H9 (cell line): Measurements from ENCODE around the gene FUT8. TPM values are rescaled to one million over a fixed set of nuclear protein-coding genes. Genes with fewer than 3 reads are reported as not detected.

Source experiments
- DNase-seq: peaks from one replicate; pipeline ENCODE4 v3.0.0-alpha.2; 2017
- H2AFZ ChIP-seq: one replicate; pipeline ENCODE4 v1.6.1; 2013; ENCODE audit warnings: mild to moderate bottlenecking, low read length, control low read depth, moderate library complexity
- H2AK5ac ChIP-seq: 2 replicates; pipeline ENCODE4 v1.6.1; 2013; ENCODE audit warnings: low read length, control low read depth, mixed read lengths; ENCODE audit not compliant: insufficient read length
- H2BK120ac ChIP-seq: one replicate; pipeline ENCODE4 v1.6.1; 2013; ENCODE audit warnings: low read depth, mild to moderate bottlenecking, low read length, control low read depth, inconsistent platforms; ENCODE audit not compliant: poor library complexity, severe bottlenecking
- H2BK12ac ChIP-seq: 2 replicates; pipeline ENCODE4 v1.6.1; 2013; ENCODE audit warnings: low read length, control low read depth, mixed read lengths, low read depth; ENCODE audit not compliant: insufficient read length
- H2BK15ac ChIP-seq: 2 replicates; pipeline ENCODE4 v1.6.1; 2013; ENCODE audit warnings: low read depth, low read length, control low read depth
- H2BK20ac ChIP-seq: one replicate; pipeline ENCODE4 v1.6.1; 2013; ENCODE audit warnings: low read depth, mild to moderate bottlenecking, low read length, control low read depth, inconsistent platforms; ENCODE audit not compliant: poor library complexity, severe bottlenecking
- H2BK5ac ChIP-seq: 2 replicates; pipeline ENCODE4 v1.6.1; 2013; ENCODE audit warnings: low read length, control low read depth, mixed read lengths; ENCODE audit not compliant: insufficient read length
- H3K14ac ChIP-seq: 2 replicates; pipeline ENCODE4 v1.6.1; 2013; ENCODE audit warnings: low read length, control low read depth; ENCODE audit not compliant: insufficient read depth
- H3K18ac ChIP-seq: 2 replicates; pipeline ENCODE4 v1.6.1; 2013; ENCODE audit warnings: low read depth, mild to moderate bottlenecking, mixed read lengths, low read length, control low read depth; ENCODE audit not compliant: insufficient read length
- H3K23ac ChIP-seq: 2 replicates; pipeline ENCODE4 v1.6.1; 2013; ENCODE audit warnings: low read length, control low read depth, mixed read lengths, low read depth; ENCODE audit not compliant: insufficient read length
- H3K23me2 ChIP-seq: 2 replicates; pipeline ENCODE4 v1.6.1; 2013; ENCODE audit warnings: low read depth, mild to moderate bottlenecking, mixed read lengths, low read length, control low read depth; ENCODE audit not compliant: insufficient read length, poor library complexity, severe bottlenecking
- H3K27ac ChIP-seq: 2 replicates; pipeline ENCODE4 v1.5.1; 2013; ENCODE audit warnings: low read length, control low read depth, mixed read lengths, low read depth; ENCODE audit not compliant: insufficient read length
- H3K27me3 ChIP-seq: 2 replicates; pipeline ENCODE4 v1.6.1; 2013; ENCODE audit warnings: low read length, control low read depth, inconsistent platforms; ENCODE audit not compliant: insufficient read depth
- H3K4ac ChIP-seq: 2 replicates; pipeline ENCODE4 v1.6.1; 2013; ENCODE audit warnings: low read depth, mild to moderate bottlenecking, control low read depth, inconsistent platforms, low read length, moderate library complexity
- H3K4me1 ChIP-seq: 2 replicates; pipeline ENCODE4 v1.6.1; 2013; ENCODE audit warnings: low read length, control low read depth, inconsistent platforms; ENCODE audit not compliant: insufficient read depth
- H3K4me2 ChIP-seq: 2 replicates; pipeline ENCODE4 v1.6.1; 2013; ENCODE audit warnings: low read length, control low read depth, mixed read lengths; ENCODE audit not compliant: insufficient read length, insufficient read depth
- H3K56ac ChIP-seq: 2 replicates; pipeline ENCODE4 v1.6.1; 2013; ENCODE audit warnings: low read depth, mild to moderate bottlenecking, mixed read lengths, low read length, control low read depth; ENCODE audit not compliant: insufficient read length
- H3K79me1 ChIP-seq: 2 replicates; pipeline ENCODE4 v1.6.1; 2013; ENCODE audit warnings: low read depth, mild to moderate bottlenecking, moderate library complexity, low read length, control low read depth, inconsistent platforms; ENCODE audit not compliant: insufficient read depth, poor library complexity, severe bottlenecking
- H3K79me2 ChIP-seq: 2 replicates; pipeline ENCODE4 v1.6.1; 2013; ENCODE audit warnings: low read length, control low read depth, inconsistent platforms; ENCODE audit not compliant: insufficient read depth
- H3K9ac ChIP-seq: 2 replicates; pipeline ENCODE4 v1.6.1; 2013; ENCODE audit warnings: low read length, control low read depth, mixed read lengths; ENCODE audit not compliant: insufficient read length; ENCODE audit errors: extremely low read depth
- H3K9me3 ChIP-seq: one replicate; pipeline ENCODE4 v1.6.1; 2013; ENCODE audit warnings: low read depth, low read length, inconsistent platforms; ENCODE audit not compliant: control insufficient read depth
- H3T11ph ChIP-seq: one replicate; pipeline ENCODE4 v1.6.1; 2013; ENCODE audit warnings: mild to moderate bottlenecking, low read length, control low read depth, inconsistent platforms
- H4K20me1 ChIP-seq: one replicate; pipeline ENCODE4 v1.6.1; 2013; ENCODE audit not compliant: control insufficient read depth, insufficient read length, insufficient read depth
- H4K5ac ChIP-seq: 2 replicates; pipeline ENCODE4 v1.6.1; 2013; ENCODE audit warnings: low read depth, mild to moderate bottlenecking, mixed read lengths, low read length, control low read depth; ENCODE audit not compliant: insufficient read length
- H4K8ac ChIP-seq: replicated peaks from 2 replicates; pipeline ENCODE4 v1.6.1; 2013; ENCODE audit warnings: low read length, control low read depth, mixed read lengths, low read depth; ENCODE audit not compliant: insufficient read length
- H4K91ac ChIP-seq: 2 replicates; pipeline ENCODE4 v1.6.1; 2013; ENCODE audit warnings: low read depth, mild to moderate bottlenecking, moderate library complexity, mixed read lengths, low read length, control low read depth; ENCODE audit not compliant: insufficient read length
- H3K27ac Mint-ChIP-seq, 3 experiments: 2 replicates in 2 of 3; 3 replicates in 1 of 3; pipeline ENCODE4 v1.8.0; 2020 to 2021; ENCODE audit warnings: mixed read lengths in 3 of 3, mild to moderate bottlenecking in 1 of 3, moderate library complexity in 1 of 3
- H3K27me3 Mint-ChIP-seq: 2 replicates; pipeline ENCODE4 v1.8.0; 2021; ENCODE audit warnings: low read depth, mild to moderate bottlenecking, moderate library complexity, mixed read lengths
- H3K36me3 Mint-ChIP-seq, 3 experiments: 2 replicates in 2 of 3; 3 replicates in 1 of 3; pipeline ENCODE4 v1.8.0; 2020 to 2021; ENCODE audit warnings: low read depth in 3 of 3, mixed read lengths in 3 of 3; ENCODE audit not compliant: insufficient read depth in 1 of 3
- H3K4me1 Mint-ChIP-seq, 2 experiments: 2 replicates each; pipeline ENCODE4 v1.8.0; 2020; ENCODE audit warnings: mixed read lengths in 2 of 2
- H3K4me3 Mint-ChIP-seq, 2 experiments: 2 replicates in 1 of 2; 3 replicates in 1 of 2; pipeline ENCODE4 v1.8.0; 2020 to 2021; ENCODE audit warnings: mild to moderate bottlenecking in 2 of 2, mixed read lengths in 2 of 2, moderate library complexity in 1 of 2
- H3K9me3 Mint-ChIP-seq, 2 experiments: 2 replicates in 1 of 2; 3 replicates in 1 of 2; pipeline ENCODE4 v1.8.0; 2020; ENCODE audit warnings: mild to moderate bottlenecking in 2 of 2, mixed read lengths in 2 of 2, moderate library complexity in 1 of 2
- WGBS: extraction: QIAGEN DNeasy Blood & Tissue Kit; methylation state at CpG from one replicate; pipeline ENCODE4 v1.1.7; 2013; ENCODE audit warnings: missing lambda C conversion rate, low lambda C conversion rate, mixed read lengths; ENCODE audit not compliant: insufficient read length; ENCODE audit errors: extremely low coverage; 5-methylcytosine and 5-hydroxymethylcytosine counted together
- microRNA-seq: library from miRNA; unstranded; fragments of <30 nt; microRNA quantifications from one replicate; pipeline ENCODE4, GENCODE V29; 2020; ENCODE audit warnings: borderline microRNAs expressed
- total RNA-seq: library from RNA; stranded (reverse); gene quantifications from 2 replicates; pipeline ENCODE4 v1.2.1, GENCODE V29; 2021
- TF ChIP-seq, protein P1 (sequence below): fragments of 200-600 bp; sonication (generic); conservative IDR thresholded peaks from 3 replicates; pipeline ENCODE4 v1.8.0; 2021; ENCODE audit warnings: antibody characterized with exemption, mild to moderate bottlenecking

Gene FUT8
- total RNA-seq, 1 experiment from 2014 or later, result 44.3 TPM

- H3K27me3 ChIP-seq, result no peaks in the 10 kb centered on the region
- H3K36me3 Mint-ChIP-seq, result no peaks in the 10 kb centered on the region
- H3K9me3 Mint-ChIP-seq, result no peaks in the 10 kb centered on the region
- no peak for DNase-seq
- H3K9ac ChIP-seq, result no peak overlapping the region
- peak overlapping the region; percentile 43 for H3K18ac ChIP-seq
- H3K23me2 ChIP-seq, result no peaks in the 10 kb centered on the region
- no peak overlapping the region for H2BK15ac ChIP-seq
- H3K27ac Mint-ChIP-seq, result no peak overlapping the region
- 0 out of 2 replicates have a peak overlapping the region, but pooled peaks have one; percentile 3 for H3K14ac ChIP-seq
- no peaks in the 10 kb centered on the region; the same call in 1 of the 2 replicates for H3K27me3 Mint-ChIP-seq
- H3K4me2 ChIP-seq, result no peak overlapping the region
- H3K79me2 ChIP-seq, result no peaks in the 10 kb centered on the region
- no peak overlapping the region for H3K27ac ChIP-seq
- no peak overlapping the region for H2AK5ac ChIP-seq
- H4K5ac ChIP-seq, result no peak overlapping the region
- H4K20me1 ChIP-seq, result peaks cover 2% of the 10 kb centered on the region
- no peak overlapping the region for H2BK20ac ChIP-seq
- TF ChIP-seq, protein P1, sequence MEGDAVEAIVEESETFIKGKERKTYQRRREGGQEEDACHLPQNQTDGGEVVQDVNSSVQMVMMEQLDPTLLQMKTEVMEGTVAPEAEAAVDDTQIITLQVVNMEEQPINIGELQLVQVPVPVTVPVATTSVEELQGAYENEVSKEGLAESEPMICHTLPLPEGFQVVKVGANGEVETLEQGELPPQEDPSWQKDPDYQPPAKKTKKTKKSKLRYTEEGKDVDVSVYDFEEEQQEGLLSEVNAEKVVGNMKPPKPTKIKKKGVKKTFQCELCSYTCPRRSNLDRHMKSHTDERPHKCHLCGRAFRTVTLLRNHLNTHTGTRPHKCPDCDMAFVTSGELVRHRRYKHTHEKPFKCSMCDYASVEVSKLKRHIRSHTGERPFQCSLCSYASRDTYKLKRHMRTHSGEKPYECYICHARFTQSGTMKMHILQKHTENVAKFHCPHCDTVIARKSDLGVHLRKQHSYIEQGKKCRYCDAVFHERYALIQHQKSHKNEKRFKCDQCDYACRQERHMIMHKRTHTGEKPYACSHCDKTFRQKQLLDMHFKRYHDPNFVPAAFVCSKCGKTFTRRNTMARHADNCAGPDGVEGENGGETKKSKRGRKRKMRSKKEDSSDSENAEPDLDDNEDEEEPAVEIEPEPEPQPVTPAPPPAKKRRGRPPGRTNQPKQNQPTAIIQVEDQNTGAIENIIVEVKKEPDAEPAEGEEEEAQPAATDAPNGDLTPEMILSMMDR, result no peak
- peaks cover 3% of the 10 kb centered on the region; the same call in 1 of the 2 replicates for H3K4me1 ChIP-seq
- H4K91ac ChIP-seq, result no peak overlapping the region
- no peak overlapping the region for H3T11ph ChIP-seq
- no peak overlapping the region for H2BK5ac ChIP-seq
- no peak overlapping the region for H2BK12ac ChIP-seq
- WGBS, result no CpG with 5 or more reads among the region's 9 CpGs
- no peak overlapping the region for H3K4me3 Mint-ChIP-seq
- H2BK120ac ChIP-seq, result no peak overlapping the region
- H2AFZ ChIP-seq, result no peak overlapping the region
- no peak overlapping the region for H3K4ac ChIP-seq
- no peaks in the 10 kb centered on the region for H3K79me1 ChIP-seq
- H4K8ac ChIP-seq, result no peak overlapping the region
- H3K4me1 Mint-ChIP-seq, result no peaks in the 10 kb centered on the region
- no peak overlapping the region for H3K23ac ChIP-seq
- H3K56ac ChIP-seq, result no peak overlapping the region
- no peaks in the 10 kb centered on the region for H3K9me3 ChIP-seq
These were observed 379.8 kb downstream of the FUT8 start for GRCh38 chr14:65792208-65792905.

Small RNAs within 50 kb of the gene (microRNA-seq; reads per million reads assigned to microRNA genes)
- gene MIR625, result 0.46 reads per million
